Uterus (tissue), 2 donors: Measurements from ENCODE around the gene KRT15.

ENCODE experiments used
- CTCF ChIP-seq, 4 experiments: fragments of 200-600 bp in 2 of 4; fragments of 450-650 bp in 2 of 4; sonication (generic) in 2 of 4; IDR thresholded peaks; one replicate each; pipeline ENCODE4 v1.5.1; 2016 to 2019; ENCODE audit warnings: antibody characterized with exemption in 4 of 4, mild to moderate bottlenecking in 2 of 4, moderate library complexity in 1 of 4
- POLR2A ChIP-seq, 2 donors: fragments of 450-650 bp; IDR thresholded peaks; one replicate each; pipeline ENCODE4 v1.6.1; 2016; ENCODE audit warnings: antibody characterized with exemption in 2 of 2, mild to moderate bottlenecking in 1 of 2, moderate library complexity in 1 of 2

DNA sequence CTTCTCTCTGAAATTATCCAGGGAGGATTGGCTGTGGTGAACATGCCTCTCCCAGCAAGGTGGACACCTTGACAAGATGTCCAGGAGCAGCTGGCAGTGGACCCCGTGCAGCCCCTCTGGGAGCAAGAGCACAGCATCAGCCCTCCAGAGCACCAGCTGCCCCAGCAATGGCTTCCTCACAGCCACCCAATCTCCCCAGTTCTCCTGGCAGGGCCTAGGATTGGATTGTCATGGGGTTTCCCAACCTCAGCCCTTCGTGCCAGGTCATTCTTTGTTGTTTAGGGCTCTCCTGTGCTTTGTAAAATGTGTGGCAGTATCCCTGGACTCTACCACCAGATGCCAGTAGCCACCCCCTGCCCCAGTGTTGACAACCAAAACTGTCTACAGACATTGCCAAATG, 27.2 kb downstream of the KRT15 start:
- TF ChIP-seq CTCF (IDR thresholded peaks at IDR 0.05) (no peak), POLR2A (IDR thresholded peaks at IDR 0.05) (no peak)
